HG03064 (cell line): ENCODE results near the gene OR2V2.

ENCODE experiments used
- ATAC-seq: cut with Tn5 transposase; IDR thresholded peaks from one replicate; pipeline ENCODE4 v1.9.1; 2021; ENCODE audit warnings: low read depth; ENCODE audit not compliant: unreplicated experiment

Gene OR2V2

DNA sequence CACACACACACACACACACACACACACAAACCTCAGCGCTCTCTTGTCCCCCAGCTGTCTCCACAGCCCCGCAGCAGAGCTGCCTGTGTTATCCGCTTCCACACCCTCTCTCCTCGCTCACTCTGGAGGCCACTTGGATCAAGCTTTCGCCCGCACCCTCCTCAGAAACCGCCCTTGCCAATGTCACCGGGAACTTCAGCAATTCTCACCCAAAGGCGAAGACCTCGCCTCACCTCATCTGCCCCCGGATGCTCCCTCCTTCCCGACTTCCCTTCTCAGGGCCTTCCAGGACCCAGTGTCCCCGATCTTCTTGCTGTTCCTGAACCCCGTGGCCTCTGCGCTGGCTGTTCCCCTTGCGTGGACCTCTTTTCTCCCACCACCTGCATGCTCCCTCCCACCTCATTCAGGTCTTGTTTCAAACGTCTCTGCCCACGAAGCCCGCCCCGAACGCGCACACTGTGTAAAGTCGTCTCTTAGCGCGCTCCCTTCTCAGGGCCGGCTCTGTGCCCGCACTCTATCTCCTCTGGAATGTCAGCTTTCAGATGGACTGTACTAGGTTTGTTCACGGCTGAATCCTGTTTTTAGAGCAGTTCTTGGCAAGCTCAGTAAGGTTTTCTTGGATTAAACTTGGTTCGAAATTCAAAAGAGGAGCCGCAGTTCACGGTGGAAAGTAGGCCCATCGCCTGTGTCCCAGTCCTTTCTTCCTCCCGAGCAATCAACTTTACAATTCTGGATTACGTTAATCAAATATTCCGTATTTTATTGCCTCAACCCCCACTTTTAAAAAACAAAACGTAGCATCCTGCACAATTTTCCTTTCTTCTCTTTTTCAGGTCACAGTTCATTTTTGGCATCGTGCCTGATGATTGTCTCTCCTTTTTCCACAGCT lies 58.6 kb downstream of the OR2V2 start:
- no peak for ATAC-seq

DNA sequence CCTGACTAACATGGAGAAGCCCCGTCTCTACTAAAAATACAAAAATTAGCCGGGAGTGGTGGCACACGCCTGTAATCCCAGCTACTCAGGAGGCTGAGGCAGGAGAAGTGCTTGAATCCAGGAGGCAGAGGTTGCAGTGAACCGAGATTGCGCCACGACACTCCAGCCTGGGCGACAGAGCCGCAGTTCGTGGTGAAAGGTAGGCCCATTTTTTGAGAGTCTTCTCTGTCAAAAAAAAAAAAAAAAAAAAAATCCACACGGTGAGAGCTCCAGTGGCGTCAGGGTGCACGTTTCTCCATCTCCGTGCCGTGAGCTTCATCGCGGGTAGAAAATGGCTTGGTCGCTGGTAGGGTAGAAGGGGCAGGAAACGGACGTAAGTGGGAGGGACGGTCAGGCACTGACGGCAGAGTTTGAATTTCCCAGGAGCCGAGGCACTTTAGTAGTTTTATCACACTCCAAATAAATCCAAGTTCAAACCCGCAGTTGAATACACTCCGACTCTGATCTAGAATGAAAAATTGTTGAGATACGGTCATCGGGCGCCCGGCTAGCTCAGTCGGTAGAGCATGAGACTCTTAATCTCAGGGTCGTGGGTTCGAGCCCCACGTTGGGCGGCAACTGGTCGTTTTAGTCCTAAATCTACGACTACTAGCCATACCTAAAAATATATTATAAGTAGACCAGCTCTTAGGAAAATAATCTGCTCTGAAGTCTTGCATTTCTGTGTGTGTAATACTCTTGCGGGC lies 60.0 kb downstream of the OR2V2 start:
- ATAC-seq: no peak

DNA sequence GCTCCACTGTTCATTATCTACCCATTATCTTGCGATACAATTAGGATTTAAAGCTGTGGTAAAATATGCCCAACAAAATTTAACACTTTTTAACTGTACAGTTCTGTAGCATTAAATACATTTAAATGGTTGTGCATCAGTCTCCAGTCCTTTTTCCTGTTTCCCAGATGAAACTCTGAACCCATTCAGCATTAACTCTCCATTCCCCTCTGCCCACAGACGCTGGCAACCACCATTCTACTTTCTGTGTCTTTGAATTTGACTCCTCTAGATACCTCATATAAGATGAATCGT lies 60.5 kb downstream of the OR2V2 start:
- ATAC-seq: no peak
